SKM-1 (cell line): ENCODE results near the gene KIRREL3.
"Not testable (repeated sequence)": the region's sequence is repeated elsewhere in the genome, so short reads cannot be mapped to it uniquely, and the experiment has no call there.

Experiments used
- DNase-seq: peaks from one replicate; lab custom pipeline; 2025; ENCODE audit not compliant: unreplicated experiment; lab: John Stamatoyannopoulos, UW

The KIRREL3 gene

GRCh38 chr11:126374562-126375300, 625.8 kb downstream of the KIRREL3 start:
- not testable (repeated sequence) for DNase-seq

- DNase-seq, result not testable (repeated sequence)
These were observed 627.0 kb downstream of the KIRREL3 start for GRCh38 chr11:126373389-126374066.
